GM12892 (cell line): Measurements from ENCODE around the gene LDLRAD4.

ENCODE experiments used
- POLR2A ChIP-seq: IDR thresholded peaks from 2 replicates; pipeline ENCODE4 v1.6.1; 2011; ENCODE audit warnings: low read depth, low read length, control low read depth
- POLR2AphosphoS5 ChIP-seq: IDR thresholded peaks from 2 replicates; pipeline ENCODE4 v1.6.1; 2011; ENCODE audit warnings: low read depth, low read length, control low read depth
- TAF1 ChIP-seq: IDR thresholded peaks from 2 replicates; pipeline ENCODE4 v1.6.1; 2011; ENCODE audit warnings: low read depth, mild to moderate bottlenecking, control low read depth, low read length, borderline replicate concordance

GRCh38 chr18:13587477-13587876 lies 368.9 kb downstream of the LDLRAD4 start:
- TF ChIP-seq POLR2AphosphoS5 = no peak
- TF ChIP-seq POLR2A = no peak
- no peak for TF ChIP-seq TAF1
